ENCODE results near the gene CDKN2D. TPM values are rescaled to one million over a fixed set of nuclear protein-coding genes. Genes with fewer than 3 reads are reported as not detected.
"Not testable (repeated sequence)": the region's sequence is repeated elsewhere in the genome, so short reads cannot be mapped to it uniquely, and the experiment has no call there.

Gene CDKN2D
- total RNA-seq, 4 donors from 2014 or later, result 2.9 to 21.4 (median 7.5) TPM

DNA sequence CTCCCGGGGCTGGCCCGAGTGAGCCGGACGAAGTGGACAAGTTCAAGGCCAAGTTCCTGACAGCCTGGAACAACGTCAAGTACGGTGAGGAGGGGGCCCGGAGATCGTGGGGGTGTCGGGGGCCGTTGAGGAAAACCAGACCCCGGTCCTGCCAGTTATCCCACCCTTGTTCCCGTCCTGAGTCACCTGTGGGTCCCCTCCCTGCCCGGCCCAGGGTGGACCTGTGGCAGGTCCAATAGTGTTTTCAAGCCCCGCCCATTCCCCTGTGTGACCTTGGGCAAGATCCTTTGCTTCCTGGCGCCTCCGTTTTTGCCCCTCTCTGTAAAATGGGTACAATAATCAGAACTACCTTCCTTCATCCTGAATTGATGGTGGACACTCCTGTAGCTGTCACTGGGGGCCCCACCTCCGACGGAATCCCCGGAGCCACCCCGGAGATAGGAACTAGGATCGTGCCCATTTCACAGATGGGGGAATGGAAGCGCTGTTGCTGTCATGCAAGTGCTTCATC lies 24.5 kb downstream of the CDKN2D start:
- TF ChIP-seq CTCF (IDR thresholded peaks at IDR 0.05), result no peak
- DNase-seq (ENCODE audit: low spot score), result no peak
- peak; percentile 35 for ATAC-seq (ENCODE audit: low FRiP score)

GRCh38 chr19:10543420-10544241 lies 25.1 kb downstream of the CDKN2D start, which contains the start of gene ATG4D:
Gene ATG4D, plus strand, starts transcription at chr19:10543904. Its CDS starts 187 bp downstream, at chr19:10544091.
- no peak for TF ChIP-seq CTCF (IDR thresholded peaks at IDR 0.05)
- DNase-seq (ENCODE audit: low spot score) (peak; percentile 57), ATAC-seq (ENCODE audit: low FRiP score) (peak; percentile 79)

GRCh38 chr19:10543059-10543419 lies 25.7 kb downstream of the CDKN2D start:
- ATAC-seq (ENCODE audit: low FRiP score) (no peak), DNase-seq (ENCODE audit: low spot score) (no peak)
- TF ChIP-seq CTCF (IDR thresholded peaks at IDR 0.05), result no peak

DNA sequence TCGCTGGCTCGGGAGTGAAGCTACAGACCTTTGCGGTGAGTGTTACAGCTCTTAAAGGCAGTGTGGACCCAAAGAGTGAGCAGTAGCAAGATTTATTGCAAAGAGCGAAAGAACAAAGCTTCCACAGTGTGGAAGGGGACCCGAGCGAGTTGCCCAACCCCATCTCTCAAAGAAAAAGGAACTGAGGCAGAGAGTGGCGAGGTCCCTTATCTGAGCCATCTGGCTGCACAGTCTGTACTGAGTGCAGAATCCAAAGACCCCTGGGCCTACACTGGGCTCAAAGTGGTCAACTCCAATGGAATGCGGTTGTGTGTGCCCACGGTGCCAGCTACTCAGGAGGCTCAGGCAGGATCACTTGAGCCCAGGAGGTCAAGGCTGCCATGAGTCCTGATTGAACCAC lies 29.8 kb downstream of the CDKN2D start:
- DNase-seq (ENCODE audit: low spot score); ATAC-seq (ENCODE audit: low FRiP score): not testable (repeated sequence)

GRCh38 chr19:10538204-10538983 lies 30.4 kb downstream of the CDKN2D start:
- TF ChIP-seq CTCF (IDR thresholded peaks at IDR 0.05), result no peak
- ATAC-seq (ENCODE audit: low FRiP score), result no peak
- DNase-seq (ENCODE audit: low spot score), result no peak

DNA sequence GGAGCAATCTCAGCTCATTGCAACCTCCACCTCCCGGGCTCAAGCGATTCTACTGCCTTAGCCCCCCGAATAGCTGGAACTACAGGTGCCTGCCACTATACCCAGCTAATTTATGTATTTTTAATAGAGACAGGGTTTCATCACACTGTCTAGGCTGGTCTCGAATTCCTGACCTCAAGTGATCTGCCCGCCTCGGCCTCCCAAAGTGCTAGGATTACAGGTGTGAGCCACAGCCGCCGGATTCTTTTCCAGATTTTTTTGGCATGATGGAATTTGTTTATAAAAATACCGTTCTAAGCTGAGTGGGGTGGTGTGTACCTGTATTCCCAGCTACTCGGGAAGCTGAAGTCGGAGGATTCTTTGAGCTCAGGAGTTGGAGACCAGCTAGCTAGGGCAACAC lies 31.1 kb downstream of the CDKN2D start:
- no peak for TF ChIP-seq CTCF (IDR thresholded peaks at IDR 0.05)
- no peak for ATAC-seq (ENCODE audit: low FRiP score)
- no peak for DNase-seq (ENCODE audit: low spot score)

DNA sequence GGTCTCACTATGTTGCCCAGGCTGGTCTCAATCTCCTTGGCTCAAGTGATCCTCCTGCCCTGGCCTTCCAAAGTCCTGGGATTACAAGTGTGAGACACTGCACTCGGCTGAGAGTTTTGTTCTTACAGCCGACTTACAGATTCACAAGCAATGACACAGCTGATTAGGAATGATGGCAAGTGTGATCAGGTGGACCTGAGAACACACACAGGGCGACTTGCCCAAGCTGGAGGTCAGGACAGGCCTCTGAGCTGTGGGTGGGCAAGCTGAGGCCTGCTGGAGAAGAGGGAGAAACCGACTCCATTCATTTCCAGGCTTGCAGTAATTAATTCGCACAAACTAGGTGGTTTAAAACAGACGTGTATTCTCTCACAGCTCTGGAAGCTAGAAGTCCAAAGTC lies 33.2 kb downstream of the CDKN2D start:
- TF ChIP-seq CTCF (IDR thresholded peaks at IDR 0.05), result no peak
- no peak for ATAC-seq (ENCODE audit: low FRiP score)
- no peak for DNase-seq (ENCODE audit: low spot score)

Measured in omental fat pad (tissue), 4 donors.